ENCODE data around the gene TOX2.

GRCh38 chr20:43894491-43894890, 20.2 kb upstream of the TOX2 start:
- TF ChIP-seq POLR2A (IDR thresholded peaks at IDR 0.05; ENCODE audit: extremely low read depth, insufficient read length): no peak
- TF ChIP-seq, protein P1, sequence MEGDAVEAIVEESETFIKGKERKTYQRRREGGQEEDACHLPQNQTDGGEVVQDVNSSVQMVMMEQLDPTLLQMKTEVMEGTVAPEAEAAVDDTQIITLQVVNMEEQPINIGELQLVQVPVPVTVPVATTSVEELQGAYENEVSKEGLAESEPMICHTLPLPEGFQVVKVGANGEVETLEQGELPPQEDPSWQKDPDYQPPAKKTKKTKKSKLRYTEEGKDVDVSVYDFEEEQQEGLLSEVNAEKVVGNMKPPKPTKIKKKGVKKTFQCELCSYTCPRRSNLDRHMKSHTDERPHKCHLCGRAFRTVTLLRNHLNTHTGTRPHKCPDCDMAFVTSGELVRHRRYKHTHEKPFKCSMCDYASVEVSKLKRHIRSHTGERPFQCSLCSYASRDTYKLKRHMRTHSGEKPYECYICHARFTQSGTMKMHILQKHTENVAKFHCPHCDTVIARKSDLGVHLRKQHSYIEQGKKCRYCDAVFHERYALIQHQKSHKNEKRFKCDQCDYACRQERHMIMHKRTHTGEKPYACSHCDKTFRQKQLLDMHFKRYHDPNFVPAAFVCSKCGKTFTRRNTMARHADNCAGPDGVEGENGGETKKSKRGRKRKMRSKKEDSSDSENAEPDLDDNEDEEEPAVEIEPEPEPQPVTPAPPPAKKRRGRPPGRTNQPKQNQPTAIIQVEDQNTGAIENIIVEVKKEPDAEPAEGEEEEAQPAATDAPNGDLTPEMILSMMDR (IDR thresholded peaks at IDR 0.05; ENCODE audit: low read depth, low read length): no peak
